Measurements from ENCODE around the gene EIF1.

DNA sequence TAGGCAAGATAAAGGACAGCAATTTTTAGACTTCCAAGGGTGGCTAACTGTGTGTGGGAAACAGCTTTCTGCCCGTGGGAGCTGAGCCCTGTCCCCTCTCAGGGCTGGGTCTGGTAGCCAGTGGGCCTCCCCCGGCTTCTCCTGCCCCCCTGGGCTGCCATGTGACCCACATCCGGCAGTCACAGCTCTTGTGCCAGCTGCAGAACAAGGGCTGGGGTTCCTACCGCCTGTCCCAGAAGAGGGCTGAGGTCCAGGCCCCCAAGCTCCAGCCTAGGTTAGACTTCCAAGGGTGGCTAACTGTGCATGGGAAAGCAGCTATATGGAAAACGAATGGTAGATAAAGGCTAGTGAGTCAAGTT lies 29.6 kb downstream of the EIF1 start:
- TF ChIP-seq, protein P1, sequence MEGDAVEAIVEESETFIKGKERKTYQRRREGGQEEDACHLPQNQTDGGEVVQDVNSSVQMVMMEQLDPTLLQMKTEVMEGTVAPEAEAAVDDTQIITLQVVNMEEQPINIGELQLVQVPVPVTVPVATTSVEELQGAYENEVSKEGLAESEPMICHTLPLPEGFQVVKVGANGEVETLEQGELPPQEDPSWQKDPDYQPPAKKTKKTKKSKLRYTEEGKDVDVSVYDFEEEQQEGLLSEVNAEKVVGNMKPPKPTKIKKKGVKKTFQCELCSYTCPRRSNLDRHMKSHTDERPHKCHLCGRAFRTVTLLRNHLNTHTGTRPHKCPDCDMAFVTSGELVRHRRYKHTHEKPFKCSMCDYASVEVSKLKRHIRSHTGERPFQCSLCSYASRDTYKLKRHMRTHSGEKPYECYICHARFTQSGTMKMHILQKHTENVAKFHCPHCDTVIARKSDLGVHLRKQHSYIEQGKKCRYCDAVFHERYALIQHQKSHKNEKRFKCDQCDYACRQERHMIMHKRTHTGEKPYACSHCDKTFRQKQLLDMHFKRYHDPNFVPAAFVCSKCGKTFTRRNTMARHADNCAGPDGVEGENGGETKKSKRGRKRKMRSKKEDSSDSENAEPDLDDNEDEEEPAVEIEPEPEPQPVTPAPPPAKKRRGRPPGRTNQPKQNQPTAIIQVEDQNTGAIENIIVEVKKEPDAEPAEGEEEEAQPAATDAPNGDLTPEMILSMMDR (IDR thresholded peaks at IDR 0.05), result no peak
- TF ChIP-seq MYC (IDR thresholded peaks at IDR 0.05; ENCODE audit: borderline replicate concordance, low read length) (no peak), EP300 (IDR thresholded peaks at IDR 0.05) (no peak), RCOR1 (IDR thresholded peaks at IDR 0.05; ENCODE audit: low read depth, low read length) (no peak), POLR2A (IDR thresholded peaks at IDR 0.05; ENCODE audit: low read length) (no peak)
